AG04450 (cell line): ENCODE data around the gene DCAF6. TPM values are rescaled to one million over a fixed set of nuclear protein-coding genes. Genes with fewer than 3 reads are reported as not detected.
A peak's percentile ranks its signal among the peaks of the same experiment; 100 is the strongest.

Experiments
- CTCF ChIA-PET: fragments of 300-600, 350-600 bp; formaldehyde crosslinking; extraction: SDS; loops from one replicate; lab custom pipeline; 2022; ENCODE audit warnings: antibody characterized with exemption, inconsistent platforms; lab: Charles Lee
- POLR2A ChIA-PET: fragments of 350-600 bp; formaldehyde crosslinking; extraction: SDS; loops from one replicate; lab custom pipeline; 2021; ENCODE audit warnings: antibody characterized with exemption, inconsistent platforms; lab: Yijun Ruan, JAX
- DNase-seq: peaks from one replicate; pipeline ENCODE4 v3.0.0-alpha.2; 2011; ENCODE audit warnings: low read depth, low spot score
- H3K27ac ChIP-seq: one replicate; pipeline ENCODE4 v1.5.1; 2012; ENCODE audit warnings: low read depth, low read length, control low read depth
- H3K27me3 ChIP-seq: one replicate; pipeline ENCODE4 v1.6.0; 2012; ENCODE audit warnings: low read length; ENCODE audit not compliant: control insufficient read depth, insufficient read depth
- H3K4me3 ChIP-seq: 2 replicates; pipeline ENCODE4 v1.5.1; 2011; ENCODE audit warnings: mild to moderate bottlenecking, low read depth, low read length, control low read depth
- H3K9me3 ChIP-seq: 2 replicates; pipeline ENCODE4 v1.5.1; 2012; ENCODE audit warnings: low read length; ENCODE audit not compliant: control insufficient read depth, insufficient read depth
- polyA plus RNA-seq: library from polyadenylated mRNA; depleted of rRNA; stranded (reverse); fragments of >200 nt; gene quantifications from 2 replicates; pipeline ENCODE4 v1.2.3, GENCODE V29; 2011
- TF ChIP-seq, protein P1 (sequence below): IDR thresholded peaks from 2 replicates; pipeline ENCODE4 v1.5.1; 2011; ENCODE audit warnings: low read depth, low read length, control low read depth, inconsistent platforms

Gene DCAF6
- polyA plus RNA-seq, 1 experiment: 137 TPM

DNA sequence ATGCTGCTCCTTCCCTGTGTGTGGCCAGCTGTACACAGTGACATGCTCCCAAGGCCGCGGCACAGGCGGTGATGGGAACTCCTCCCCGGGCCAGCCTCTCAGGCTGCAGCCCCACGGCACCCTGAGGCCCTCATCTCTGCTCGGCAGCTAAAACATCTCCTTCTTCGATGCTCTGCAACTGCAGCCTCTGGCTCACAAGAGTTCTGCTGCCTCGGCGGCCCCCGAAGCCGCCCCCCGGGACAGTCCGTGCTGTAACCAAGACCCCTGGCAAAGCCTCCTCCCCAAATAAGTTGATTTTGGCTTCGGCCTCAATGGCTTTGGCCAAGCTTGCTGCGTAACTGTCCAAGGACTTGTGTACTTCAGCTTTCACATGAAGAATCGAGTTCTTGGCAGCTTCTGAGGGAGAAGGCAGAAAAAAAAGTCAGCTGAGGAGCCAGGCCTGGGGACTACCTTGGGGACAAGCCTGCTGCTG is 149.0 kb downstream of the DCAF6 start:
- DNase-seq: no peak
- CTCF ChIA-PET: interaction anchor here (0.6 to 1.7 kb wide), 36 partner anchors 9 to 1227 kb away, joined by 3 to 12 read pairs (median 4); partner anchors contain the start of genes DCAF6 and TIPRL
- no peak overlapping the region for H3K27ac ChIP-seq
- H3K9me3 ChIP-seq: no peaks in the 10 kb centered on the region
- no peaks in the 10 kb centered on the region for H3K27me3 ChIP-seq
- POLR2A ChIA-PET: interaction anchor here (0.7 kb wide), 1 partner anchor 369 kb away, joined by 4 read pairs; no protein-coding TSS in a partner anchor
- TF ChIP-seq, protein P1, sequence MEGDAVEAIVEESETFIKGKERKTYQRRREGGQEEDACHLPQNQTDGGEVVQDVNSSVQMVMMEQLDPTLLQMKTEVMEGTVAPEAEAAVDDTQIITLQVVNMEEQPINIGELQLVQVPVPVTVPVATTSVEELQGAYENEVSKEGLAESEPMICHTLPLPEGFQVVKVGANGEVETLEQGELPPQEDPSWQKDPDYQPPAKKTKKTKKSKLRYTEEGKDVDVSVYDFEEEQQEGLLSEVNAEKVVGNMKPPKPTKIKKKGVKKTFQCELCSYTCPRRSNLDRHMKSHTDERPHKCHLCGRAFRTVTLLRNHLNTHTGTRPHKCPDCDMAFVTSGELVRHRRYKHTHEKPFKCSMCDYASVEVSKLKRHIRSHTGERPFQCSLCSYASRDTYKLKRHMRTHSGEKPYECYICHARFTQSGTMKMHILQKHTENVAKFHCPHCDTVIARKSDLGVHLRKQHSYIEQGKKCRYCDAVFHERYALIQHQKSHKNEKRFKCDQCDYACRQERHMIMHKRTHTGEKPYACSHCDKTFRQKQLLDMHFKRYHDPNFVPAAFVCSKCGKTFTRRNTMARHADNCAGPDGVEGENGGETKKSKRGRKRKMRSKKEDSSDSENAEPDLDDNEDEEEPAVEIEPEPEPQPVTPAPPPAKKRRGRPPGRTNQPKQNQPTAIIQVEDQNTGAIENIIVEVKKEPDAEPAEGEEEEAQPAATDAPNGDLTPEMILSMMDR: no peak
- H3K4me3 ChIP-seq: no peak overlapping the region

DNA sequence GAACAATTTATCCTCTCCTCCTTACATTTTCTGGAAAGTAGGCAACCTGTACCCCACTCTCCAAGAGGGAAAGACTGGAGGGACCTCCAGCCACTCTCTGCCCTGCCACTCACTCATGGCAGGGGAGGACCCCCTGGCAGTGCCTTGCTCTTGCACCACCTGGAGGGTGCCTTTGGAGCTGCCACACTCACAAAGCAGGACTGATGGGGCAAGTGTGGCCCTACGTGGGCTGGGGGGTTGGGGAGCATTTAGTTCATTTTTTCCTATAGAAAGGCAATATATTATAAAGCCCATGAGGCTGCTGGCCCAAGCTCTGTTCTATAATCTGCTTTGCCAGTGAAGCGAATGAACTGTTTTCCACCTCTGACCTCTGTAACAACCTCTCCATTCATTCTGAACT is 150.0 kb downstream of the DCAF6 start:
- Histone ChIP-seq H3K4me3 (no peak overlapping the region), H3K27me3 (no peaks in the 10 kb centered on the region), H3K27ac (no peak overlapping the region), H3K9me3 (no peaks in the 10 kb centered on the region)
- CTCF ChIA-PET: interaction anchor here (0.6 to 1.5 kb wide), 5 partner anchors 16 to 377 kb away, joined by 3 to 12 read pairs (median 3); partner anchors contain the start of gene TIPRL
- TF ChIP-seq, protein P1: no peak
- POLR2A ChIA-PET: no interaction called here
- no peak for DNase-seq

DNA sequence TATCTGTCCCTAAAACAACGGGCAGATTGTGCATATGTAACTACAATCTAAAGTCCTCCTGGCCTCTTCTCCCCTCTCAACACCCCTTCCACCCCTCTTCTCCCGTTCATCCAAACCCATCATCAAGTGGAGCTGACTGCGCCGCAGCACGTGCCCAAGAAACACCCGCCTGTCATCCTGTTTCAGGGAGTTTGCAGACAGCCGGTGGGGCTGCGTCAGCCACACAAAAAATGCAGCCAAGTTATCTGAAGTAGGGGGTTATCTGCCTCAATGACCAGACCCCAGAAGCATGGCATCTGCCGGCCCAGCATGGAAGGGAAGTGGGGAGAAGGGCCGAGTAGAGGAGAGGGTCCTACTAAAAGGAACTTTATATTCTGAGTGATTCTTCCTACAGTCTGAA is 151.2 kb downstream of the DCAF6 start:
- TF ChIP-seq, protein P1: no peak
- no peaks in the 10 kb centered on the region for H3K9me3 ChIP-seq
- ChIA-PET CTCF (interaction anchor here (0.9 to 1.0 kb wide), 2 partner anchors 58 to 59 kb away, joined by 3 to 5 read pairs; no protein-coding TSS in a partner anchor), POLR2A (no interaction called here)
- no peaks in the 10 kb centered on the region for H3K27me3 ChIP-seq
- H3K27ac ChIP-seq: no peak overlapping the region
- DNase-seq: no peak
- H3K4me3 ChIP-seq: no peak overlapping the region

DNA sequence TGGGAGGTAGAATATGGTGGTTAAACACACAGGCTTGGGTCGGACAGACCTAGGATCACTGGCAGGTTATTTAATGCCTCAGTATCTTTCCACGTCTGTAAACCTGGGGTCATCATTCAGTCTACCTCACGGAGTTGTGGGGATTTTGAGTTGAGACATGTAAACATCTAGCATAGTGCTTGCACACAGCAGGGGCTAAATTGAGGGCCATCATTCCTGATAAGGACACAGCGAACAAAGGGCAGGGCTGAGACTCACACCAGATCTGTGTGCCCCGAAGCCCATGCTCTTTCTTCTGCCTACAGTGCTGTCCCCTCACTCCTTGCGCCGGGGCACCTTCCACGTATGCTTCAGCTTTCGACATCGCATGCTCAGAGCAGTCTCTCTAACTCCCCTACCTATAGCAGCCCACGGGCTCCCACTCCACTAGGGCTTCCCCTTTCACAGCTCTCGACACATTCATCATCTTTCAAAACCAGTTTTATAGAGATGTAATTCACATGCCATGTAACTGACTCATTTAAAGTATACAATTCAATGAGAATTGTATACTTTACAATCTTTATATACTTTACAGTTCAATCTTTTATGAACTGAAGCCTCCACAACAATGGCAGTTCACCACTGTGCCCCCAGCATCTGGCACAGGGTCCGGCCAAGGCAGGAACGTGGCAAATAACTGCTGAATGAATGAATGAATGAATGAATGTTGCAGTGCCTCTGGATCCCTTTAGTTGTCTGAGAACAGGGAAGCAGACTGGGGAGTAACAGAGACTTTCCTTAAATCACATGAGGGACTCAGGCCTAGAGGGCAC is 152.2 kb downstream of the DCAF6 start:
- DNase-seq: no peak
- H3K27ac ChIP-seq: peak overlapping the region; percentile 47
- no peaks in the 10 kb centered on the region for H3K27me3 ChIP-seq
- H3K9me3 ChIP-seq: no peaks in the 10 kb centered on the region
- ChIA-PET POLR2A (no interaction called here), CTCF (interaction anchor here (1.0 kb wide), 1 partner anchor 57 kb away, joined by 5 read pairs; no protein-coding TSS in a partner anchor)
- H3K4me3 ChIP-seq: no peak overlapping the region
- TF ChIP-seq, protein P1: no peak
